Peyer's patch (tissue), 4 donors: ENCODE data around the gene FTO. TPM values are rescaled to one million over a fixed set of nuclear protein-coding genes. Genes with fewer than 3 reads are reported as not detected.

ENCODE experiments used
- DNase-seq, 3 donors: peaks; one replicate each; pipeline ENCODE4 v3.0.0-alpha.2; 2017 to 2019
- H3K27ac ChIP-seq, 4 donors: fragments of 200-600 bp; sonication (generic); one replicate each; pipeline ENCODE4 v1.5.1; 2016 to 2019
- H3K27me3 ChIP-seq, 2 donors: fragments of 200-600 bp; sonication (generic); one replicate each; pipeline ENCODE4 v1.5.1; 2019
- H3K36me3 ChIP-seq, 3 donors: fragments of 200-600 bp; sonication (generic); one replicate each; pipeline ENCODE4 v1.5.1; 2016 to 2019
- H3K4me1 ChIP-seq, 4 donors: fragments of 200-600 bp; sonication (generic); one replicate each; pipeline ENCODE4 v1.5.1; 2016 to 2019
- H3K4me3 ChIP-seq, 4 donors: fragments of 200-600 bp; sonication (generic); 1 replicate in 3 of 4; 2 replicates in 1 of 4; pipeline ENCODE4 v1.5.1; 2016 to 2019; ENCODE audit warnings: mild to moderate bottlenecking in 1 of 4
- H3K9me3 ChIP-seq, 4 donors: fragments of 200-600 bp; sonication (generic); one replicate each; pipeline ENCODE4 v1.5.1; 2016 to 2019; ENCODE audit warnings: mild to moderate bottlenecking in 1 of 4
- CTCF ChIP-seq, 6 experiments: fragments of 450-650 bp in 4 of 6; fragments of 200-600 bp in 2 of 6; sonication (generic) in 1 of 6; IDR thresholded peaks; one replicate each; pipeline ENCODE4 v1.5.1; 2017 to 2019; ENCODE audit warnings: antibody characterized with exemption in 6 of 6, mild to moderate bottlenecking in 3 of 6, moderate library complexity in 1 of 6
- POLR2A ChIP-seq, 2 donors: fragments of 450-650 bp; IDR thresholded peaks; one replicate each; pipeline ENCODE4 v1.5.1; 2017; ENCODE audit warnings: antibody characterized with exemption in 2 of 2, mild to moderate bottlenecking in 2 of 2, moderate library complexity in 2 of 2
- total RNA-seq, 4 donors: library from RNA; depleted of rRNA; stranded (reverse); fragments of >200 nt; gene quantifications; one replicate each; pipeline ENCODE4 v1.1.0, GENCODE V29; 2016

Gene FTO
- total RNA-seq, 4 donors from 2014 or later = 37.0 to 95.7 (median 45.1) TPM

- Histone ChIP-seq H3K27ac (no peak overlapping the region), H3K4me1 (no peaks in the 10 kb centered on the region), H3K36me3 (no peaks in the 10 kb centered on the region), H3K4me3 (no peak overlapping the region), H3K27me3 (no peaks in the 10 kb centered on the region), H3K9me3 (no peaks in the 10 kb centered on the region)
- DNase-seq = no peak
- TF ChIP-seq POLR2A (IDR thresholded peaks at IDR 0.05) (no peak), CTCF (IDR thresholded peaks at IDR 0.05) (no peak)
These were observed 327.3 kb downstream of the FTO start for GRCh38 chr16:54031107-54031760.

GRCh38 chr16:54033747-54034146 lies 329.8 kb downstream of the FTO start:
- H3K4me1 ChIP-seq = no peaks in the 10 kb centered on the region
- H3K9me3 ChIP-seq = no peaks in the 10 kb centered on the region
- no peak overlapping the region for H3K4me3 ChIP-seq
- H3K36me3 ChIP-seq = no peaks in the 10 kb centered on the region
- no peaks in the 10 kb centered on the region for H3K27me3 ChIP-seq
- H3K27ac ChIP-seq = no peak overlapping the region
- DNase-seq = no peak
- no peak for TF ChIP-seq CTCF (IDR thresholded peaks at IDR 0.05)
- no peak for TF ChIP-seq POLR2A (IDR thresholded peaks at IDR 0.05)

GRCh38 chr16:54034684-54035083 lies 330.7 kb downstream of the FTO start:
- TF ChIP-seq POLR2A (IDR thresholded peaks at IDR 0.05) (no peak), CTCF (IDR thresholded peaks at IDR 0.05) (no peak)
- Histone ChIP-seq H3K27ac (no peak overlapping the region), H3K36me3 (no peaks in the 10 kb centered on the region), H3K4me1 (no peaks in the 10 kb centered on the region), H3K4me3 (no peak overlapping the region), H3K9me3 (no peaks in the 10 kb centered on the region), H3K27me3 (no peaks in the 10 kb centered on the region)
- no peak for DNase-seq

- H3K27me3 ChIP-seq = no peaks in the 10 kb centered on the region
- no peak for DNase-seq
- no peak overlapping the region for H3K27ac ChIP-seq
- no peaks in the 10 kb centered on the region for H3K4me1 ChIP-seq
- TF ChIP-seq POLR2A (IDR thresholded peaks at IDR 0.05) (no peak), CTCF (IDR thresholded peaks at IDR 0.05) (no peak)
- H3K4me3 ChIP-seq = no peak overlapping the region
- no peaks in the 10 kb centered on the region for H3K36me3 ChIP-seq
- H3K9me3 ChIP-seq = no peaks in the 10 kb centered on the region
These were observed 336.5 kb downstream of the FTO start for GRCh38 chr16:54040480-54040879.

GRCh38 chr16:54040975-54041374 lies 337.0 kb downstream of the FTO start:
- Histone ChIP-seq H3K27me3 (no peaks in the 10 kb centered on the region), H3K27ac (no peak overlapping the region), H3K9me3 (no peaks in the 10 kb centered on the region), H3K4me3 (no peak overlapping the region), H3K4me1 (no peaks in the 10 kb centered on the region), H3K36me3 (no peaks in the 10 kb centered on the region)
- TF ChIP-seq POLR2A (IDR thresholded peaks at IDR 0.05) (no peak), CTCF (IDR thresholded peaks at IDR 0.05) (no peak)
- DNase-seq = no peak
